Measurements from ENCODE around the gene BNIPL.

Gene BNIPL

DNA sequence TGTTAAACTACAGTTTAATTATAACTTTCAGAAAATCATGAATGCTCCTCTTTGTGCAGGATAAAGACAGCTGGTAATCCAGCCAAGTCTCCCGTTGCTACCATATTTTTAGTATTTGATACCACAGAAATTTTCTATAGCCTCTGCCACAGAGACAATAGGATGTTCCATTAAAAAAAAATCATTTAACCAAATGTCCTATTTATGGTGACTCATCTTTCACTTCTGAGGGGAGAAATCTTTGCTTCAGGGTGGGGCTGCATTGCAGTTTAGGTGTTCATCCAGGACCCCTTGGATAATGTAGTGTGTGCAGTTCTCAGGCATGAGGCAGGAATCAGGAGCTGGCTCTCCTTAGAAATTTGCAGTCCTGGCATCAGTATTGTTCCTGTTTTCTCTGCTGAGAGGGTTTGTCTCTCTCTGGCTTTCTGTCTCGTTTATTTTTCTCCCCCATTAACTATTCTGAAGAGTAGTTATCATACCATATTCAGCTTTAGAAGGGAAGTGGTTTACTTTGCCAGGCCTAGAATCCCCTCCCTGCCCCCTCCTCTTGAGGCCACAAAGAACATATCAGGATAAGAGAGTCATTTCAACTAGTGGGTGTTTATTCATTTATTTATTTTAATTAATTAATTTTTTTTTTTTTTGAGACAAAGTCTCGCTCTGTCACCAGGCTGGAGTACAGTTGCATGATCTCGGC lies 25.1 kb upstream of the BNIPL start:
- no peak for DNase-seq

GRCh38 chr1:151012684-151013471 lies 23.5 kb upstream of the BNIPL start:
- no peak for DNase-seq

DNA sequence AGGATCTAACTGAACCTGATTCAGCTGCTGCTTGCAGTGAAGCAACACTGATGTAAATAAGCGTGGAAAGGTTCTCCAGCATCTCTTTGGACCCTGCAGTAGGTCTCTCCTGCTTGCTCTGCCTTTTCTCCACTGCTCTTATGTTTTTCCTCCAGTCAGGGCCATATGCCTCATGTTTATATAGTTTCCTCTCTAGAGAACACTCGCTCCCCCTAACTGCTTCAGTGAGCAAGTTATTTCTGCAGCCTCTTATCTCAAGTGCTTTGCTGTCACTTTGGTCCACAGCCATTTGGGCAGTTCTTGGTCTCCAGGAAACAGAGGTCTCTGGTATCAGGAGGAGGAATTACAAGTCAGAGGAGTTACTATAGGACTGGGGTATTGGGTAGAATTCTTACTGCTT lies 22.9 kb upstream of the BNIPL start:
- no peak for DNase-seq

GRCh38 chr1:151024540-151025146 lies 11.7 kb upstream of the BNIPL start:
- DNase-seq: peak; percentile 84

- DNase-seq: no peak
These were observed 9.9 kb upstream of the BNIPL start for GRCh38 chr1:151026460-151026859.

GRCh38 chr1:151032164-151032563 lies 4.2 kb upstream of the BNIPL start:
- no peak for DNase-seq

- no peak for DNase-seq
These were observed 1.2 kb upstream of the BNIPL start for GRCh38 chr1:151035167-151035566.

DNA sequence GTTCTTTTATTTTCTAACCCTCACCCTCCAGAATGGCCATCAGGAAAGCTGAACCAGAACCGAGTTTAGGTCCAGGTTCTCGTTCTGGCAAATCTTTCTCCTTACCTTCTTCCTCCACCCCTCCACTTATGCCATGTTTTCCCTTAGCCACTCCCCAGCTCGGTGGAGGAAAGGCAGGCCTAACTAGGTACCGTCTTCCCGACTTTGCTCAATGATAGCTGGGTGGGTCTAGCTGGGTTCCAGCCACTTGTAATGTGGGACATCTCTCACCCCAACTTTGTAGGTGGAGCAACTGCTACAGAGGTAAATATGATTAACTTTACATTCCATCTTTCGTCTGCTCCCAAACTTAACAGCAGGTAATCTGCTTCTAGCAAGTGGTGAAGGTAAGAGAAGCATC lies 646 bp downstream of the BNIPL start:
- no peak for DNase-seq

DNA sequence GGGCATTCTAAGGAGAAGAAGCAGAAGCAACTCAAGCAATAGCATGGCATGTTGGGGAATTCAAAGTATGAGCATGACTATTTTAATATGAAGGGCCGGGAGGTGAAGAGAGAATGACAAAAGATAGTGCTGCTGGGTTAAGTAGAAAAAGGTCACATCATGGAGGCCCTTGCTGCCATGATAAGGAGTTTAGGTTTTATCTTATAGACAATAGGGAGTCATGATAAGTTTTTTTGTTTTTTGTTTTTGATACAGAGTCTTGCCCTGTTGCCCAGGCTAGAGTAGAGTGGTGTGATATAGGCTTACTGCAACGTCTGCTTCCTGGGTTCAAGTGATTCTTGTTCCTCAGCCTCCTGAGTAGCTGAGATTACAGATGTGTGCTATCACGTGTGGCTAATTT lies 3.1 kb downstream of the BNIPL start:
- no peak for DNase-seq

- DNase-seq: no peak
These were observed 6.8 kb downstream of the BNIPL start for GRCh38 chr1:151043163-151043562.

DNA sequence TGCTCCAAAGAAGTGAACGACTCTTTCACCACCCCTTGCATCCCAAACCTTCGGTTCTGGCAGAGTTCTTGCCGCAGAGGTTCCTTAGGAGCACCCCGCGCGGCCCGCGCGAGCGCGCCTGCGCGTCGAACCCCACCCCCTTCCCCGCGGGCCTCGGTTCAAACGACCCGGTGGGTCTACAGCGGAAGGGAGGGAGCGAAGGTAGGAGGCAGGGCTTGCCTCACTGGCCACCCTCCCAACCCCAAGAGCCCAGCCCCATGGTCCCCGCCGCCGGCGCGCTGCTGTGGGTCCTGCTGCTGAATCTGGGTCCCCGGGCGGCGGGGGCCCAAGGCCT lies 11.2 kb downstream of the BNIPL start, which contains the start of gene C1orf56:
Gene C1orf56, plus strand, starts transcription at position 161 of the 334 bp plus-strand sequence. Its CDS starts 97 bp downstream, at position 258.
- peak; percentile 40 for DNase-seq

GRCh38 chr1:151047925-151048644 lies 11.7 kb downstream of the BNIPL start:
- DNase-seq: peak; percentile 35

- DNase-seq: no peak
These were observed 12.3 kb downstream of the BNIPL start for GRCh38 chr1:151048645-151049032.

GRCh38 chr1:151049458-151049857 lies 13.1 kb downstream of the BNIPL start:
- DNase-seq: no peak

DNA sequence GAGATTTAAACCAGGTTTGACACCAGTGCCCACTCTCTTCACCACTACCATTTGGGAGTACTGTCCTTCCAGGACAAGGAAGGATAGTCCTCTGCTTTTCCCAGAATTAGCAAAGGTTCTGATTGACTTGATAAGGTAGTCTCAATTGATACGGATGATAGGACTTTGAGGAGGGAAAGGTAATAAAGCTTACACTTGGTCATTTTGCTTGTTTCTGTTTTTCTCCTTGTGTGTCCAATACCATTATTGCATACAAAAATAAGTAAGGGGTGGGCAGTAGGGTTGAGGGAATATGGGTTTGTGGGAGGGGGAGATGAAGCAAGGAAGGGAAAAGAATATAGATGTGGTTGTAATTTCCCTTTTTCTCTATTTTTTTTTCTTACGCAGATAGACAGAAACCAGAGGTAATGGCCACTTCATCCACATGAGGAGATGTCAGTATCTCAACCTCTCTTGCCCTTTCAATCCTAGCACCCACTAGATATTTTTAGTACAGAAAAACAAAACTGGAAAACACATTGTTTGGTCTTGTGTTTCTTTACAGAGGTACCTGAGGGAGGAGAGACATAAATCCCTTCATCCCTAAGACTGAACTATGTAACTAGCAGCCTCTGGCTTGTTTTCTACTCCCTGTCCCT lies 13.8 kb downstream of the BNIPL start:
- no peak for DNase-seq

GRCh38 chr1:151051356-151052009 lies 15.1 kb downstream of the BNIPL start:
- DNase-seq: no peak

DNA sequence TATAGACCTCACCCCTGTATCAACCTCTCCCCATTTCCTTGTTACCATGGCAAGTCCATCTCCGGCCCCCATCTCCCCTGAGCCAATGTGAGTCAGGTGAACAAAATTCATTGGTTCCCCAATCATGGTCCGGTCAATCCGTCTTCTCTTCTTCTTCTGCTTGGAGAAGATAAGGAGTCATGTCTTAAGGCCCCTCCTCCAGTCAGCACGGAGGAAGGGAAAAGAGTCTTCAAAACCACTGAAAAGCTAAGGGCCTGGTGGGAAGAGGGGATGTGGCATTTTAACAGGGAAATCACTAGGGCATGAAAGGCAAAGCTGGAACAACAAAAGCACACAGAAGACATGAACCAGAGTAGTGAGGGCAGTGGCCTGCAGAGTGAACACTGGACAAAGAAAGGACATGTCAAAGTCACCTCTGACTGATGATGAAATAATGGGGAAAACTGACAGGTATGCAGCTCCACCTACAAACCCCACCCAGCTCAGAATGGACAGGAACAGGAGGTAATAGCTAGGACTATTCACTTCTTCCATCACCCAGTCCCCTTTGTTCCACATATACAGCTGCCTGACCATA lies 18.7 kb downstream of the BNIPL start:
- DNase-seq: no peak

GRCh38 chr1:151055581-151055980 lies 19.2 kb downstream of the BNIPL start:
- DNase-seq: no peak

DNA sequence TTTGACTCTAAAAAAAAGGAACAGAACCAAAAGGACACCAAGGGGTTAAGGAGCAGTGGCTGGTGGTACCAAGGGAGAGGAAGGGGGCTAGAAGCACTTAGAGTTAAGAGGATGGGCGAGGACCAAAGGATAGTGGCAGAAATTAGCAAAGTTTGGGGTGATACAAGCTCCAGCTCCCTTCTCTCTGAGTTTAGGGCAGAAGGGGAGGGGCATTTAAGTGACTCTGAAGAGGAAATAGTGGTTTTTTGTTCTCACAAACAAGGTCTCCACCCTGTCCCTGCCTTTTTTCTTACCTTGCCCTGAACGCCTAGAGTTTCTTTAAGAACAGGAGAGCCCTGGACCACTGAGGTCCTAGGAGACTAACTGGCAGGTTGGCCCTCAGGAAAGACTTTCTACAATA lies 19.8 kb downstream of the BNIPL start:
- no peak for DNase-seq

- no peak for DNase-seq
These were observed 22.3 kb downstream of the BNIPL start for GRCh38 chr1:151058692-151059091.

- DNase-seq: peak; percentile 67
These were observed 23.0 kb downstream of the BNIPL start, which contains the start of gene CDC42SE1 for GRCh38 chr1:151059109-151060006. TSS of gene CDC42SE1 (minus strand) at chr1:151059622. CDS start at chr1:151055730, 3,892 bp downstream.

Measured in activated T-cell treated with anti-CD3 and anti-CD28 coated beads for 4 hours (primary cell).